ENCODE results near the gene LMAN1. TPM values are rescaled to one million over a fixed set of nuclear protein-coding genes. Genes with fewer than 3 reads are reported as not detected.

The LMAN1 gene
- total RNA-seq, 1 donor from 2014 or later = 110 TPM

DNA sequence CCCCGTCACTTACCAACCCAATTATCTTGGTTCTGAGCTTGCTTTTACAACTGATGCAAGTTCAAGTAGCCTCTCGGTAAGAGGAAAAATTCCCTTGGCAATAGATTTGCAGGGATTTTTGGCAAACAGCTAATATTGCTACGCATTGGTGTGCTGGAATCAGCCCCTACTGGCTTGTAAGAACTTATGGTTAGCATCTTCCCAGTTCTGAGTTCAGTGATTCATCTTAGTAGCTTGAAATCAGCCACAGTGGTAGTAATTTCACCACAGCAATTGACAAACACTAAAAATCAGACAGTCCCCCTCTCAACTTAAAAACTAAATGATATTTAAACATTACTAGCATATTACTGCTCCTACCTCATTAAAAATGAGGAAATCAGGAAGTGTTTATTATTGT, 79.9 kb downstream of the LMAN1 start:
- H3K27ac Mint-ChIP-seq = no peak overlapping the region
- H3K27me3 Mint-ChIP-seq (ENCODE audit: low read depth) = peaks cover 99% of the 10 kb centered on the region
- no peak for DNase-seq (ENCODE audit: low spot score in 2 of 2, unreplicated experiment in 2 of 2)
- TF ChIP-seq, protein P1, sequence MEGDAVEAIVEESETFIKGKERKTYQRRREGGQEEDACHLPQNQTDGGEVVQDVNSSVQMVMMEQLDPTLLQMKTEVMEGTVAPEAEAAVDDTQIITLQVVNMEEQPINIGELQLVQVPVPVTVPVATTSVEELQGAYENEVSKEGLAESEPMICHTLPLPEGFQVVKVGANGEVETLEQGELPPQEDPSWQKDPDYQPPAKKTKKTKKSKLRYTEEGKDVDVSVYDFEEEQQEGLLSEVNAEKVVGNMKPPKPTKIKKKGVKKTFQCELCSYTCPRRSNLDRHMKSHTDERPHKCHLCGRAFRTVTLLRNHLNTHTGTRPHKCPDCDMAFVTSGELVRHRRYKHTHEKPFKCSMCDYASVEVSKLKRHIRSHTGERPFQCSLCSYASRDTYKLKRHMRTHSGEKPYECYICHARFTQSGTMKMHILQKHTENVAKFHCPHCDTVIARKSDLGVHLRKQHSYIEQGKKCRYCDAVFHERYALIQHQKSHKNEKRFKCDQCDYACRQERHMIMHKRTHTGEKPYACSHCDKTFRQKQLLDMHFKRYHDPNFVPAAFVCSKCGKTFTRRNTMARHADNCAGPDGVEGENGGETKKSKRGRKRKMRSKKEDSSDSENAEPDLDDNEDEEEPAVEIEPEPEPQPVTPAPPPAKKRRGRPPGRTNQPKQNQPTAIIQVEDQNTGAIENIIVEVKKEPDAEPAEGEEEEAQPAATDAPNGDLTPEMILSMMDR (IDR thresholded peaks at IDR 0.05; ENCODE audit: unreplicated experiment) = no peak
- no peak overlapping the region for H3K4me3 Mint-ChIP-seq
- H3K36me3 Mint-ChIP-seq = no peaks in the 10 kb centered on the region
- no peaks in the 10 kb centered on the region for H3K9me3 Mint-ChIP-seq
- peaks cover under 1% of the 10 kb centered on the region for H3K4me1 Mint-ChIP-seq

DNA sequence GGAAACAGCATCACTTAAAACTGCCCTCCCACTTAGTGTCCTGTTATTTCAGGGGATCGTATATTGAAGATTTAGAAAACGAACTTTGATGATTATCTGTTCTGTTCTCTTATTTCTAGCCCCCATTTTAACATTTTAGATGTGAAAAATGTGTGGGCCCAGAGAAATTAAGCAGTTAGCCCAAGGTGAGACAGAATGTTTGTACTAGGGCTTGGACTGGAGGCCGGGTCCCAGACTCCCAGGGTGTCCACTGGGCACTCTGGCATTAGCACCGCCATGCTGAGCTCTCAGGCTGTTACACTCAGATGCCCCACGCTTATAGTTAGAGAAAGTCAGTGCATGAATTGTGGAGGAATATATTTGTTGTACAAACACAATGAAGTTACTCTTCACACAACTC, 80.3 kb downstream of the LMAN1 start:
- H3K36me3 Mint-ChIP-seq = no peaks in the 10 kb centered on the region
- H3K27ac Mint-ChIP-seq = no peak overlapping the region
- no peak overlapping the region for H3K4me3 Mint-ChIP-seq
- peaks cover 99% of the 10 kb centered on the region for H3K27me3 Mint-ChIP-seq (ENCODE audit: low read depth)
- TF ChIP-seq, protein P1 (IDR thresholded peaks at IDR 0.05; ENCODE audit: unreplicated experiment) = no peak
- H3K4me1 Mint-ChIP-seq = peaks cover 4% of the 10 kb centered on the region
- DNase-seq (ENCODE audit: low spot score in 2 of 2, unreplicated experiment in 2 of 2) = no peak
- H3K9me3 Mint-ChIP-seq = no peaks in the 10 kb centered on the region

Other genes starting within 250 kb of the LMAN1 start
- gene SEC11C, start 219.4 kb downstream of the LMAN1 start, total RNA-seq = 15.2 to 21.0 TPM (median 15.8 TPM) in 3 replicates
- not detected in 3 replicates for gene GRP, start 139.1 kb downstream of the LMAN1 start, total RNA-seq
- not detected in 3 replicates for gene RAX, start 85.8 kb downstream of the LMAN1 start, total RNA-seq
- not detected in 3 replicates for gene CPLX4, start 40.6 kb downstream of the LMAN1 start, total RNA-seq